Endothelial cell of umbilical vein (primary cell): Measurements from ENCODE around the gene CCNJL. TPM values are rescaled to one million over a fixed set of nuclear protein-coding genes. Genes with fewer than 3 reads are reported as not detected.

Experiments
- BruUV-seq: library from RNA; stranded (reverse); fragments of 400-500 nt; replicated peaks from 2 replicates; lab custom pipeline; 2021; lab: Mats Ljungman, UMichigan
- CTCF ChIA-PET: fragments of 300-600, 350-600 bp; sonication (Branson Sonifier 250); formaldehyde crosslinking; loops from one replicate; lab custom pipeline; 2021; ENCODE audit warnings: antibody characterized with exemption, inconsistent platforms; lab: Charles Lee
- POLR2A ChIA-PET: fragments of 300-600, 350-600 bp; sonication (Branson Sonifier 250); formaldehyde crosslinking; loops from one replicate; lab custom pipeline; 2021; ENCODE audit warnings: antibody characterized with exemption, inconsistent platforms; lab: Charles Lee
- DNase-seq: peaks from one replicate; pipeline ENCODE4 v3.0.0-alpha.2; 2011; ENCODE audit warnings: low read depth, low spot score
- FAIRE-seq: peaks from 2 replicates; lab custom pipeline; 2011; peaks lifted over from hg19 to GRCh38; lab: Jason Lieb, UNC
- H2AFZ ChIP-seq: 2 replicates; pipeline ENCODE4 v1.6.0; 2012; ENCODE audit warnings: low read depth, low read length, control low read depth, inconsistent platforms
- H3K27ac ChIP-seq: 2 replicates; pipeline ENCODE4 v1.5.1; 2011; ENCODE audit warnings: low read depth, mild to moderate bottlenecking, control low read depth, low read length, moderate library complexity; ENCODE audit not compliant: insufficient read depth
- H3K27me3 ChIP-seq, 2 experiments: 2 replicates each; pipeline versions ENCODE4 v1.6.0 to v1.6.1; 2011; ENCODE audit warnings: low read length in 2 of 2, mixed read lengths in 1 of 2; ENCODE audit not compliant: control insufficient read depth in 2 of 2, insufficient read depth in 2 of 2
- H3K36me3 ChIP-seq, 2 experiments: 2 replicates in 1 of 2; 3 replicates in 1 of 2; pipeline ENCODE4 v1.5.1; 2011; ENCODE audit warnings: low read length in 2 of 2, mild to moderate bottlenecking in 1 of 2, moderate library complexity in 1 of 2; ENCODE audit not compliant: control insufficient read depth in 2 of 2, insufficient read depth in 2 of 2; ENCODE audit errors: extremely low read depth in 1 of 2
- H3K4me1 ChIP-seq: 3 replicates; pipeline ENCODE4 v1.5.1; 2011; ENCODE audit warnings: mild to moderate bottlenecking, low read length; ENCODE audit not compliant: control insufficient read depth, insufficient read depth; ENCODE audit errors: extremely low read depth
- H3K4me2 ChIP-seq: 2 replicates; pipeline ENCODE4 v1.6.1; 2011; ENCODE audit warnings: low read length, control low read depth, mixed read lengths; ENCODE audit not compliant: insufficient read depth
- H3K4me3 ChIP-seq, 3 experiments: fragments of 200-600 bp in 1 of 3; sonication (generic), shearing (Covaris generic) in 1 of 3; replicated peaks in 1 of 3; 2 replicates each; pipeline ENCODE4 v1.5.1; 2011 to 2016; ENCODE audit warnings: control low read depth in 3 of 3, low read length in 3 of 3, mild to moderate bottlenecking in 2 of 3, inconsistent platforms in 1 of 3, low read depth in 1 of 3, moderate library complexity in 1 of 3; ENCODE audit not compliant: insufficient read depth in 1 of 3
- H3K79me2 ChIP-seq: 2 replicates; pipeline ENCODE4 v1.6.0; 2012; ENCODE audit warnings: low read length, inconsistent platforms; ENCODE audit not compliant: control insufficient read depth, insufficient read depth
- H3K9ac ChIP-seq: replicated peaks from 2 replicates; pipeline ENCODE3; 2011; ENCODE audit warnings: low read length, control low read depth; ENCODE audit not compliant: insufficient read depth; ENCODE audit errors: extremely low read depth
- H3K9me1 ChIP-seq: replicated peaks from 3 replicates; pipeline ENCODE4 v1.6.0; 2011; ENCODE audit warnings: mild to moderate bottlenecking, low read length; ENCODE audit not compliant: control insufficient read depth, insufficient read depth; ENCODE audit errors: extremely low read depth
- H3K9me3 ChIP-seq: replicated peaks from 2 replicates; pipeline ENCODE4 v1.5.1; 2012; ENCODE audit warnings: low read length, inconsistent platforms; ENCODE audit not compliant: control insufficient read depth, insufficient read depth
- H4K20me1 ChIP-seq: replicated peaks from 2 replicates; pipeline ENCODE3; 2011; ENCODE audit warnings: mild to moderate bottlenecking, low read length; ENCODE audit not compliant: control insufficient read depth, insufficient read depth; ENCODE audit errors: extremely low read depth
- CTCF ChIP-seq, 2 donors: IDR thresholded peaks; 1 replicate in 1 of 2; 2 replicates in 1 of 2; pipeline ENCODE4 v1.5.1; 2011; ENCODE audit warnings: low read length in 2 of 2, mild to moderate bottlenecking in 2 of 2, moderate library complexity in 2 of 2, control low read depth in 1 of 2, inconsistent platforms in 1 of 2, low read depth in 1 of 2; ENCODE audit not compliant: insufficient read depth in 1 of 2; ENCODE audit errors: extremely low read depth in 1 of 2
- EZH2 ChIP-seq: IDR thresholded peaks from 2 replicates; pipeline ENCODE4 v1.6.1; 2012; ENCODE audit warnings: borderline replicate concordance, low read depth, mild to moderate bottlenecking, moderate library complexity, low read length, inconsistent platforms; ENCODE audit not compliant: severe bottlenecking
- FOS ChIP-seq: IDR thresholded peaks from 2 replicates; pipeline ENCODE4 v1.6.1; 2011; ENCODE audit warnings: mild to moderate bottlenecking, low read length, moderate library complexity, borderline replicate concordance; ENCODE audit not compliant: insufficient read depth
- GATA2 ChIP-seq: IDR thresholded peaks from 2 replicates; pipeline ENCODE4 v1.7.0; 2011; ENCODE audit warnings: low read depth, mild to moderate bottlenecking, moderate library complexity, mixed read lengths, low read length; ENCODE audit not compliant: insufficient read length, insufficient read depth
- JUN ChIP-seq: IDR thresholded peaks from 2 replicates; pipeline ENCODE4 v1.6.1; 2011; ENCODE audit warnings: borderline replicate concordance, low read depth; ENCODE audit not compliant: insufficient read length, insufficient read depth
- MAX ChIP-seq: IDR thresholded peaks from 2 replicates; pipeline ENCODE4 v1.6.1; 2011; ENCODE audit not compliant: insufficient read depth, insufficient read length
- MYC ChIP-seq: IDR thresholded peaks from one replicate; pipeline ENCODE4 v1.6.1; 2011; ENCODE audit warnings: mild to moderate bottlenecking, low read depth, low read length
- POLR2A ChIP-seq: IDR thresholded peaks from 2 replicates; pipeline ENCODE4 v1.6.1; 2012; ENCODE audit warnings: low read depth, mild to moderate bottlenecking, control low read depth, low read length
- dilution Hi-C: fragments of 300-500 bp; cut with MboI; formaldehyde crosslinking; loops from one replicate; pipeline ENCODE4 v1.15.0; 2019; ENCODE audit warnings: low sequenced_read_pairs; ENCODE audit not compliant: extremely low pct_ligation_motif_present
- intact Hi-C: fragments of 100-400 bp; cut with micrococcal nuclease; formaldehyde crosslinking; loops from one replicate; pipeline ENCODE4 v1.10.0; 2022
- polyA plus RNA-seq, 4 experiments: library from polyadenylated mRNA; depleted of rRNA in 3 of 4; stranded (reverse) in 3 of 4; unstranded in 1 of 4; fragments of >200 nt; gene quantifications; 2 replicates each; pipeline versions ENCODE4 v1.2.1 to v1.2.3, GENCODE V29; 2011 to 2012; ENCODE audit warnings: missing spikeins in 1 of 4
- total RNA-seq: library from RNA; stranded (reverse); gene quantifications from 2 replicates; pipeline ENCODE4 v1.2.3, GENCODE V29; 2021

Gene CCNJL
- total and polyA plus RNA-seq, 2 donors (not counting 3 experiments of a cell fraction or from before 2014, with no cell fraction given), result 20.0 to 21.3 TPM

- peaks cover 19% of the 10 kb centered on the region for H3K4me1 ChIP-seq
- intact Hi-C loops, result no loop called here
- H2AFZ ChIP-seq, result no peak overlapping the region
- H3K27ac ChIP-seq, result no peak overlapping the region
- FAIRE-seq (no peak), DNase-seq (no peak)
- no peaks in the 10 kb centered on the region for H3K9me3 ChIP-seq
- no peaks in the 10 kb centered on the region for H3K36me3 ChIP-seq
- ChIA-PET POLR2A (no interaction called here), CTCF (no interaction called here)
- TF ChIP-seq EZH2, result no peak
- no peak for TF ChIP-seq JUN
- no peak for TF ChIP-seq MYC
- TF ChIP-seq CTCF (IDR thresholded peaks at IDR 0.05; ENCODE audit: extremely low read depth in 1 of 2, insufficient read depth in 1 of 2, low read depth in 1 of 2, low read length in 2 of 2), result no peak
- no peak for TF ChIP-seq POLR2A
- no peak for TF ChIP-seq MAX
- no peak for TF ChIP-seq FOS
- no peak for TF ChIP-seq GATA2
- H3K9ac ChIP-seq, result no peak overlapping the region
- no peak overlapping the region for H3K4me2 ChIP-seq
- H4K20me1 ChIP-seq, result no peaks in the 10 kb centered on the region
- no TSS peak for BruUV-seq
- H3K4me3 ChIP-seq, result no peak overlapping the region
- H3K9me1 ChIP-seq, result no peaks in the 10 kb centered on the region
- dilution Hi-C loops, result no loop called here
- H3K79me2 ChIP-seq, result peaks cover 3% of the 10 kb centered on the region
- H3K27me3 ChIP-seq, result no peaks in the 10 kb centered on the region
Measured at GRCh38 chr5:160289721-160290120, 22.6 kb downstream of the CCNJL start.
